ENCODE results near the gene CBX5. TPM values are rescaled to one million over a fixed set of nuclear protein-coding genes. Genes with fewer than 3 reads are reported as not detected.
A peak's percentile ranks its signal among the peaks of the same experiment; 100 is the strongest.

CBX5 gene
- polyA plus RNA-seq, 1 donor, result 41.4 TPM

GRCh38 chr12:54266852-54267251 lies 13.1 kb downstream of the CBX5 start:
- no peaks in the 10 kb centered on the region for H3K9me3 ChIP-seq (ENCODE audit: control insufficient read depth, low read depth, low read length)
- DNase-seq, result no peak
- no peaks in the 10 kb centered on the region for H3K27me3 ChIP-seq (ENCODE audit: control insufficient read depth, insufficient read depth, low read length)
- H3K27ac ChIP-seq (ENCODE audit: low read length), result no peak overlapping the region
- H3K4me3 ChIP-seq (ENCODE audit: low read length), result no peak overlapping the region
- H3K4me1 ChIP-seq (ENCODE audit: control insufficient read depth, insufficient read depth, low read length), result peaks cover 9% of the 10 kb centered on the region
- 100% methylated on average over 1 of the region's 2 CpGs for WGBS (ENCODE audit: insufficient coverage, low lambda C conversion rate)
- no peaks in the 10 kb centered on the region for H3K36me3 ChIP-seq (ENCODE audit: control insufficient read depth, insufficient read depth, low read length)

- no peak for DNase-seq
- Histone ChIP-seq H3K27ac (ENCODE audit: low read length) (no peak overlapping the region), H3K9me3 (ENCODE audit: control insufficient read depth, low read depth, low read length) (no peaks in the 10 kb centered on the region), H3K4me3 (ENCODE audit: low read length) (no peak overlapping the region), H3K36me3 (ENCODE audit: control insufficient read depth, insufficient read depth, low read length) (no peaks in the 10 kb centered on the region), H3K27me3 (ENCODE audit: control insufficient read depth, insufficient read depth, low read length) (no peaks in the 10 kb centered on the region), H3K4me1 (ENCODE audit: control insufficient read depth, insufficient read depth, low read length) (peaks cover 9% of the 10 kb centered on the region)
- WGBS (ENCODE audit: insufficient coverage, low lambda C conversion rate), result no CpG with 5 or more reads among the region's 4 CpGs
Observed at GRCh38 chr12:54265364-54265812, 14.5 kb downstream of the CBX5 start.

- H3K4me3 ChIP-seq (ENCODE audit: low read length), result no peak overlapping the region
- H3K36me3 ChIP-seq (ENCODE audit: control insufficient read depth, insufficient read depth, low read length), result peaks cover 1% of the 10 kb centered on the region
- H3K27me3 ChIP-seq (ENCODE audit: control insufficient read depth, insufficient read depth, low read length), result no peaks in the 10 kb centered on the region
- no peaks in the 10 kb centered on the region for H3K9me3 ChIP-seq (ENCODE audit: control insufficient read depth, low read depth, low read length)
- H3K4me1 ChIP-seq (ENCODE audit: control insufficient read depth, insufficient read depth, low read length), result peaks cover 24% of the 10 kb centered on the region
- peak overlapping the region; percentile 25 for H3K27ac ChIP-seq (ENCODE audit: low read length)
- peak; percentile 49 to 69 for DNase-seq
- WGBS (ENCODE audit: insufficient coverage, low lambda C conversion rate), result no CpG with 5 or more reads among the region's 4 CpGs
Observed at GRCh38 chr12:54262403-54262925, 17.5 kb downstream of the CBX5 start.

GRCh38 chr12:54261815-54262402 lies 18.0 kb downstream of the CBX5 start:
- peaks cover 24% of the 10 kb centered on the region for H3K4me1 ChIP-seq (ENCODE audit: control insufficient read depth, insufficient read depth, low read length)
- no peaks in the 10 kb centered on the region for H3K27me3 ChIP-seq (ENCODE audit: control insufficient read depth, insufficient read depth, low read length)
- H3K27ac ChIP-seq (ENCODE audit: low read length), result no peak overlapping the region
- H3K36me3 ChIP-seq (ENCODE audit: control insufficient read depth, insufficient read depth, low read length), result peaks cover 7% of the 10 kb centered on the region
- WGBS (ENCODE audit: insufficient coverage, low lambda C conversion rate), result no CpG with 5 or more reads among the region's 5 CpGs
- H3K4me3 ChIP-seq (ENCODE audit: low read length), result no peak overlapping the region
- DNase-seq, result no peak
- H3K9me3 ChIP-seq (ENCODE audit: control insufficient read depth, low read depth, low read length), result no peaks in the 10 kb centered on the region

GRCh38 chr12:54259194-54260011 lies 20.5 kb downstream of the CBX5 start:
- no CpG with 5 or more reads among the region's 11 CpGs for WGBS (ENCODE audit: insufficient coverage, low lambda C conversion rate)
- Histone ChIP-seq H3K27ac (ENCODE audit: low read length) (peak overlapping the region; percentile 75), H3K4me3 (ENCODE audit: low read length) (peak overlapping the region; percentile 50), H3K9me3 (ENCODE audit: control insufficient read depth, low read depth, low read length) (no peaks in the 10 kb centered on the region), H3K4me1 (ENCODE audit: control insufficient read depth, insufficient read depth, low read length) (peaks cover 24% of the 10 kb centered on the region), H3K36me3 (ENCODE audit: control insufficient read depth, insufficient read depth, low read length) (peaks cover 22% of the 10 kb centered on the region), H3K27me3 (ENCODE audit: control insufficient read depth, insufficient read depth, low read length) (no peaks in the 10 kb centered on the region)
- peak; percentile 81 to 85 for DNase-seq

- Histone ChIP-seq H3K27ac (ENCODE audit: low read length) (peak overlapping the region; percentile 75), H3K27me3 (ENCODE audit: control insufficient read depth, insufficient read depth, low read length) (no peaks in the 10 kb centered on the region), H3K36me3 (ENCODE audit: control insufficient read depth, insufficient read depth, low read length) (peaks cover 31% of the 10 kb centered on the region), H3K9me3 (ENCODE audit: control insufficient read depth, low read depth, low read length) (no peaks in the 10 kb centered on the region), H3K4me3 (ENCODE audit: low read length) (no peak overlapping the region), H3K4me1 (ENCODE audit: control insufficient read depth, insufficient read depth, low read length) (peaks cover 24% of the 10 kb centered on the region)
- peak in 1 of 2 donors; percentile 3 for DNase-seq
Observed at GRCh38 chr12:54258201-54258681, 21.7 kb downstream of the CBX5 start.

GRCh38 chr12:54257332-54257731 lies 22.6 kb downstream of the CBX5 start:
- Histone ChIP-seq H3K36me3 (ENCODE audit: control insufficient read depth, insufficient read depth, low read length) (peaks cover 37% of the 10 kb centered on the region), H3K27me3 (ENCODE audit: control insufficient read depth, insufficient read depth, low read length) (no peaks in the 10 kb centered on the region), H3K4me1 (ENCODE audit: control insufficient read depth, insufficient read depth, low read length) (peaks cover 18% of the 10 kb centered on the region), H3K9me3 (ENCODE audit: control insufficient read depth, low read depth, low read length) (no peaks in the 10 kb centered on the region), H3K27ac (ENCODE audit: low read length) (no peak overlapping the region), H3K4me3 (ENCODE audit: low read length) (no peak overlapping the region)
- whole genome bisulfite sequencing (ENCODE audit: insufficient coverage, low lambda C conversion rate), result 100% methylated on average over 2 of the region's 8 CpGs
- no peak for DNase-seq

GRCh38 chr12:54253240-54253639 lies 26.7 kb downstream of the CBX5 start:
- H3K27ac ChIP-seq (ENCODE audit: low read length), result no peak overlapping the region
- WGBS (ENCODE audit: insufficient coverage, low lambda C conversion rate), result no CpG with 5 or more reads among the region's 4 CpGs
- no peaks in the 10 kb centered on the region for H3K27me3 ChIP-seq (ENCODE audit: control insufficient read depth, insufficient read depth, low read length)
- no peaks in the 10 kb centered on the region for H3K4me1 ChIP-seq (ENCODE audit: control insufficient read depth, insufficient read depth, low read length)
- no peaks in the 10 kb centered on the region for H3K9me3 ChIP-seq (ENCODE audit: control insufficient read depth, low read depth, low read length)
- no peak for DNase-seq
- H3K36me3 ChIP-seq (ENCODE audit: control insufficient read depth, insufficient read depth, low read length), result peaks cover 44% of the 10 kb centered on the region
- H3K4me3 ChIP-seq (ENCODE audit: low read length), result no peak overlapping the region

- DNase-seq, result peak in 1 of 2 donors; percentile 9
- Histone ChIP-seq H3K27me3 (ENCODE audit: control insufficient read depth, insufficient read depth, low read length) (no peaks in the 10 kb centered on the region), H3K4me1 (ENCODE audit: control insufficient read depth, insufficient read depth, low read length) (no peaks in the 10 kb centered on the region), H3K27ac (ENCODE audit: low read length) (no peak overlapping the region), H3K9me3 (ENCODE audit: control insufficient read depth, low read depth, low read length) (no peaks in the 10 kb centered on the region), H3K36me3 (ENCODE audit: control insufficient read depth, insufficient read depth, low read length) (peaks cover 41% of the 10 kb centered on the region), H3K4me3 (ENCODE audit: low read length) (no peak overlapping the region)
- no CpG with 5 or more reads among the region's 1 CpG for WGBS (ENCODE audit: insufficient coverage, low lambda C conversion rate)
Observed at GRCh38 chr12:54251667-54252284, 28.1 kb downstream of the CBX5 start.

GRCh38 chr12:54249489-54249888 lies 30.4 kb downstream of the CBX5 start:
- Histone ChIP-seq H3K9me3 (ENCODE audit: control insufficient read depth, low read depth, low read length) (no peaks in the 10 kb centered on the region), H3K4me1 (ENCODE audit: control insufficient read depth, insufficient read depth, low read length) (no peaks in the 10 kb centered on the region), H3K4me3 (ENCODE audit: low read length) (no peak overlapping the region), H3K36me3 (ENCODE audit: control insufficient read depth, insufficient read depth, low read length) (peaks cover 38% of the 10 kb centered on the region), H3K27ac (ENCODE audit: low read length) (no peak overlapping the region), H3K27me3 (ENCODE audit: control insufficient read depth, insufficient read depth, low read length) (no peaks in the 10 kb centered on the region)
- DNase-seq, result no peak
- 100% methylated on average over 2 of the region's 5 CpGs for WGBS (ENCODE audit: insufficient coverage, low lambda C conversion rate)
